Tibial nerve (tissue), 3 donors: Measurements from ENCODE around the gene NIPAL3.

ENCODE experiments used
- POLR2A ChIP-seq, 2 donors: fragments of 450-650 bp; IDR thresholded peaks; one replicate each; pipeline ENCODE4 v1.6.1; 2017; ENCODE audit warnings: antibody characterized with exemption in 2 of 2, mild to moderate bottlenecking in 2 of 2, moderate library complexity in 2 of 2
- TF ChIP-seq, protein P1 (sequence below), 5 experiments: fragments of 200-600 bp in 3 of 5; fragments of 450-650 bp in 2 of 5; sonication (generic) in 3 of 5; IDR thresholded peaks; one replicate each; pipeline ENCODE4 v1.5.1; 2016 to 2019; ENCODE audit warnings: antibody characterized with exemption in 5 of 5, mild to moderate bottlenecking in 3 of 5, moderate library complexity in 2 of 5

DNA sequence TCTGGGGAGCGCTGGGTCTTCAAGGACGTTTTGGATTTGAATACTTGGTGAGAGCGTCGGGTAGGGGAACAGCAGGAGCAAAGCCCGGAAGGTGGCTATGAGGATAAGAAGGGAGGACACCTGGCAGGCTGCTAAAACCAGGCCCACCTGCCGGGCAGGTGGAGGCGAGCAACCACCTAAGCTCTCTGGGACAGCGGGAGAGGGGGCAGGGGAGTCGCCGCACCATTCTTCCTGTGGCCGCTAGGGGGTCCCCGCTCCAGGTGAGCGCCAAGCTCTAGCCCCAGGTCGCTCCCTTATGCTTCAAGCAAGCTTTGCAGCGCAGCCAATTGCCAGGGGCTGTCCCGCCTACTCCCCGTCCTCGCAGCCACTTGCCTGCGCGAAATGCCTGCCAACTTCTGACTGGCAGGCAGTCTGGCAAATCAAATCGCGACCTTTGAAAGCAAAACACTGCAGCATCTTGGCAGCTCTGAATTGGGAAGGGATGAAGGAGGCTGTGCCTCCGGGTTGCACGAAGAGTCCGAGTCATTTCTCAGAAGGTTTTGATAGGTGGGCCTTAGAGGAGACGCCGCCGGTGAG, at the start of gene NIPAL3:
- peak in 1 of 2 donors; percentile 53 for TF ChIP-seq POLR2A (IDR thresholded peaks at IDR 0.05)
- TF ChIP-seq, protein P1, sequence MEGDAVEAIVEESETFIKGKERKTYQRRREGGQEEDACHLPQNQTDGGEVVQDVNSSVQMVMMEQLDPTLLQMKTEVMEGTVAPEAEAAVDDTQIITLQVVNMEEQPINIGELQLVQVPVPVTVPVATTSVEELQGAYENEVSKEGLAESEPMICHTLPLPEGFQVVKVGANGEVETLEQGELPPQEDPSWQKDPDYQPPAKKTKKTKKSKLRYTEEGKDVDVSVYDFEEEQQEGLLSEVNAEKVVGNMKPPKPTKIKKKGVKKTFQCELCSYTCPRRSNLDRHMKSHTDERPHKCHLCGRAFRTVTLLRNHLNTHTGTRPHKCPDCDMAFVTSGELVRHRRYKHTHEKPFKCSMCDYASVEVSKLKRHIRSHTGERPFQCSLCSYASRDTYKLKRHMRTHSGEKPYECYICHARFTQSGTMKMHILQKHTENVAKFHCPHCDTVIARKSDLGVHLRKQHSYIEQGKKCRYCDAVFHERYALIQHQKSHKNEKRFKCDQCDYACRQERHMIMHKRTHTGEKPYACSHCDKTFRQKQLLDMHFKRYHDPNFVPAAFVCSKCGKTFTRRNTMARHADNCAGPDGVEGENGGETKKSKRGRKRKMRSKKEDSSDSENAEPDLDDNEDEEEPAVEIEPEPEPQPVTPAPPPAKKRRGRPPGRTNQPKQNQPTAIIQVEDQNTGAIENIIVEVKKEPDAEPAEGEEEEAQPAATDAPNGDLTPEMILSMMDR (IDR thresholded peaks at IDR 0.05): peak; percentile 30 to 78 (median 67)
